ENCODE measurements around the gene ADORA2A. TPM values are rescaled to one million over a fixed set of nuclear protein-coding genes. Genes with fewer than 3 reads are reported as not detected.

The ADORA2A gene
- total RNA-seq, 1 experiment from 2014 or later, result 3.5 TPM

- Histone ChIP-seq H3K27me3 (ENCODE audit: insufficient read depth, low read length) (no peaks in the 10 kb centered on the region), H3K27ac (ENCODE audit: insufficient read length, low read depth, low read length) (no peak overlapping the region), H4K20me1 (ENCODE audit: control insufficient read depth, insufficient read depth, insufficient read length) (no peaks in the 10 kb centered on the region), H2BK20ac (ENCODE audit: low read depth, low read length, poor library complexity, severe bottlenecking) (no peak overlapping the region), H2BK120ac (ENCODE audit: low read depth, low read length, poor library complexity, severe bottlenecking) (no peak overlapping the region), H3K56ac (ENCODE audit: insufficient read length, low read depth, low read length) (no peak overlapping the region), H3K14ac (ENCODE audit: insufficient read depth, low read length) (no peak overlapping the region), H3K18ac (ENCODE audit: insufficient read length, low read depth, low read length) (no peak overlapping the region), H3T11ph (ENCODE audit: low read length) (no peak overlapping the region), H3K79me2 (ENCODE audit: insufficient read depth, low read length) (no peaks in the 10 kb centered on the region), H3K4me1 (ENCODE audit: insufficient read depth, low read length) (no peaks in the 10 kb centered on the region), H2BK12ac (ENCODE audit: insufficient read length, low read depth, low read length) (no peak overlapping the region), H3K9me3 (ENCODE audit: control insufficient read depth, low read depth, low read length) (no peaks in the 10 kb centered on the region), H2BK5ac (ENCODE audit: insufficient read length, low read length) (no peak overlapping the region), H3K23me2 (ENCODE audit: insufficient read length, low read depth, low read length, poor library complexity, severe bottlenecking) (no peaks in the 10 kb centered on the region), H3K23ac (ENCODE audit: insufficient read length, low read depth, low read length) (no peak overlapping the region), H3K4ac (ENCODE audit: low read depth, low read length) (no peak overlapping the region), H4K5ac (ENCODE audit: insufficient read length, low read depth, low read length) (no peak overlapping the region), H3K4me2 (ENCODE audit: insufficient read depth, insufficient read length, low read length) (no peak overlapping the region), H4K91ac (ENCODE audit: insufficient read length, low read depth, low read length) (no peak overlapping the region), H3K9ac (ENCODE audit: extremely low read depth, insufficient read length, low read length) (no peak overlapping the region), H2AFZ (ENCODE audit: low read length) (no peak overlapping the region), H4K8ac (replicated peaks; ENCODE audit: insufficient read length, low read depth, low read length) (no peak overlapping the region), H2AK5ac (ENCODE audit: insufficient read length, low read length) (no peak overlapping the region), H3K79me1 (ENCODE audit: insufficient read depth, low read depth, low read length, poor library complexity, severe bottlenecking) (no peaks in the 10 kb centered on the region), H2BK15ac (ENCODE audit: low read depth, low read length) (no peak overlapping the region)
- no peaks in the 10 kb centered on the region for H3K9me3 Mint-ChIP-seq
- no peaks in the 10 kb centered on the region for H3K36me3 Mint-ChIP-seq (ENCODE audit: insufficient read depth in 1 of 3, low read depth in 3 of 3)
- DNase-seq, result no peak
- TF ChIP-seq, protein P1, sequence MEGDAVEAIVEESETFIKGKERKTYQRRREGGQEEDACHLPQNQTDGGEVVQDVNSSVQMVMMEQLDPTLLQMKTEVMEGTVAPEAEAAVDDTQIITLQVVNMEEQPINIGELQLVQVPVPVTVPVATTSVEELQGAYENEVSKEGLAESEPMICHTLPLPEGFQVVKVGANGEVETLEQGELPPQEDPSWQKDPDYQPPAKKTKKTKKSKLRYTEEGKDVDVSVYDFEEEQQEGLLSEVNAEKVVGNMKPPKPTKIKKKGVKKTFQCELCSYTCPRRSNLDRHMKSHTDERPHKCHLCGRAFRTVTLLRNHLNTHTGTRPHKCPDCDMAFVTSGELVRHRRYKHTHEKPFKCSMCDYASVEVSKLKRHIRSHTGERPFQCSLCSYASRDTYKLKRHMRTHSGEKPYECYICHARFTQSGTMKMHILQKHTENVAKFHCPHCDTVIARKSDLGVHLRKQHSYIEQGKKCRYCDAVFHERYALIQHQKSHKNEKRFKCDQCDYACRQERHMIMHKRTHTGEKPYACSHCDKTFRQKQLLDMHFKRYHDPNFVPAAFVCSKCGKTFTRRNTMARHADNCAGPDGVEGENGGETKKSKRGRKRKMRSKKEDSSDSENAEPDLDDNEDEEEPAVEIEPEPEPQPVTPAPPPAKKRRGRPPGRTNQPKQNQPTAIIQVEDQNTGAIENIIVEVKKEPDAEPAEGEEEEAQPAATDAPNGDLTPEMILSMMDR (conservative IDR thresholded peaks at IDR 0.05), result no peak
- no CpG with 5 or more reads among the region's 2 CpGs for WGBS (ENCODE audit: extremely low coverage, insufficient read length, low lambda C conversion rate)
- H3K4me3 Mint-ChIP-seq, result no peak overlapping the region
- H3K27me3 Mint-ChIP-seq (ENCODE audit: low read depth), result peaks cover 2% of the 10 kb centered on the region; the same call in 1 of the 2 replicates
- H3K4me1 Mint-ChIP-seq, result peaks cover 14 to 16% of the 10 kb centered on the region in 2 experiments
- no peak overlapping the region for H3K27ac Mint-ChIP-seq
These were observed 55.6 kb downstream of the ADORA2A start for GRCh38 chr22:24482998-24483397.

Measured in H9 (cell line).